ENCODE measurements around the gene GCHFR. TPM values are rescaled to one million over a fixed set of nuclear protein-coding genes. Genes with fewer than 3 reads are reported as not detected.

Gene GCHFR
- total RNA-seq, 4 donors from 2014 or later = 81.7 to 286 (median 136) TPM

DNA sequence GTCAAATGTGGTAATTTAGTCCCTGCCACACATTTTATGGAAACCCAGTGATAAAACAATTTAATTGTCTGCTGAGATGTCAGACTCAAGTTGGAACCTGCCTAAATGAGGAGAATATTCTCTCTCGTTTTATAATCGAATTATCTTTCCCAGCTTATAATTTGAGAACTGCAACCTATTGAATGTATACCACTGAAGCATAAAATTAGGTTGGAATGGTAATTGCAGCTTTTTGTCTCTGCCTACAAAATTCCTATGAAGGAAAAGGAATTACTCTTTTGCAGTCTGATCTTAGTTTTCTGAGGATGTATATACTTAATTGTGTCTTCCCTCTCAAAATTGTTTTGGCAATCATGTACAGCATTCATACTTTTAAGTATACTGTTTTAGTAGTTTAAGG lies 39.9 kb upstream of the GCHFR start:
- no peak overlapping the region for H3K27ac ChIP-seq
- no peak for DNase-seq
- H3K27me3 ChIP-seq = no peaks in the 10 kb centered on the region
- H3K4me3 ChIP-seq = no peak overlapping the region
- no peaks in the 10 kb centered on the region for H3K36me3 ChIP-seq
- no peaks in the 10 kb centered on the region for H3K4me1 ChIP-seq
- no peak for TF ChIP-seq POLR2A (IDR thresholded peaks at IDR 0.05)
- no peak for TF ChIP-seq CTCF (IDR thresholded peaks at IDR 0.05)
- no peaks in the 10 kb centered on the region for H3K9me3 ChIP-seq

DNA sequence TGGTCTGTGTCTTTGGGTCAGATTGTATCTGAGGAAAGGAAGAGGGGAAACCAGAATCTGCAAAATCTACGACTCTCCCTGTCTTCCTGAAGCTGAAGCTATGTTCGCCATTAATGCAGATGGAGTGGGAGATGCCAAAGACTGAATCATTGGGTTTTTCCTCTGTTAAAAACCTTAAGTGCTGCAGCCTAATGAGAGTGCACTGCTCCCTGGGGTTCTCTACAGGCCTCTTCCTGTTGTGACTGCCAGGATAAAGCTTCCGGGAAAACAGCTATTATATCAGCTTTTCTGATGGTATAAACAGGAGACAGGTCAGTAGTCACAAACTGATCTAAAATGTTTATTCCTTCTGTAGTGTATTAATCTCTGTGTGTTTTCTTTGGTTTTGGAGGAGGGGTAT lies 32.8 kb upstream of the GCHFR start:
- H3K27me3 ChIP-seq = no peaks in the 10 kb centered on the region
- TF ChIP-seq CTCF (IDR thresholded peaks at IDR 0.05) (no peak), POLR2A (IDR thresholded peaks at IDR 0.05) (no peak)
- DNase-seq = no peak
- no peaks in the 10 kb centered on the region for H3K4me1 ChIP-seq
- H3K9me3 ChIP-seq = no peaks in the 10 kb centered on the region
- no peak overlapping the region for H3K4me3 ChIP-seq
- H3K36me3 ChIP-seq = peaks cover 0 to 39% (median 0%) of the 10 kb centered on the region in 3 donors
- H3K27ac ChIP-seq = no peak overlapping the region

- TF ChIP-seq POLR2A (IDR thresholded peaks at IDR 0.05) (no peak), CTCF (IDR thresholded peaks at IDR 0.05) (no peak)
- H3K36me3 ChIP-seq = peaks cover 0 to 92% (median 0%) of the 10 kb centered on the region in 3 donors
- no peak overlapping the region for H3K27ac ChIP-seq
- no peaks in the 10 kb centered on the region for H3K4me1 ChIP-seq
- H3K27me3 ChIP-seq = no peaks in the 10 kb centered on the region
- no peak for DNase-seq
- H3K4me3 ChIP-seq = no peak overlapping the region
- H3K9me3 ChIP-seq = no peaks in the 10 kb centered on the region
Measured at GRCh38 chr15:40736575-40736974, 27.3 kb upstream of the GCHFR start.

GRCh38 chr15:40737048-40737447 lies 26.8 kb upstream of the GCHFR start:
- Histone ChIP-seq H3K27ac (no peak overlapping the region), H3K4me1 (no peaks in the 10 kb centered on the region), H3K9me3 (no peaks in the 10 kb centered on the region), H3K4me3 (no peak overlapping the region), H3K27me3 (no peaks in the 10 kb centered on the region), H3K36me3 (peaks cover 0 to 90% (median 0%) of the 10 kb centered on the region in 3 donors)
- TF ChIP-seq CTCF (IDR thresholded peaks at IDR 0.05) (no peak), POLR2A (IDR thresholded peaks at IDR 0.05) (no peak)
- DNase-seq = no peak

DNA sequence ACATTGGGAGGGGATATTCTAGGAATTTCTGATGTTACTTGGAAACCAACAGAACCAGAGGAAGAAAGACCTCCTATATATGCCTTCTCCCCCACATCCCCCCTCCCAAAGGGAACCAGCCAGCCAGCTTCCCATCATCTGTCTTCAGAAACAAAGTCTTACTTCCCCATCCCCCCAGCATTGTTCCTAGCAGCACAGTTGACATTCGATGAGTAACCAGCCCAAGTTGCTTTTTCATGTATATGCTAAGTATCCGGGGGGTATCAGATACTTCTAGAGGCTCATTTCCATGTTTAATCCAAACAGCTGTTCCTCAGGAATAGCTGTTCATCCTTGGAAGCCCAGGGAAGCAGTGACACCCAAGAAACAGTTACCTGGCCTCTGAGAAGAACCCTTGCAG lies 24.8 kb upstream of the GCHFR start:
- Histone ChIP-seq H3K27ac (no peak overlapping the region), H3K9me3 (no peaks in the 10 kb centered on the region), H3K36me3 (peaks cover 0 to 90% (median 0%) of the 10 kb centered on the region in 3 donors), H3K4me1 (peaks cover 0 to under 1% (median 0%) of the 10 kb centered on the region in 4 donors), H3K4me3 (no peak overlapping the region), H3K27me3 (no peaks in the 10 kb centered on the region)
- peak in 1 of 3 donors; percentile 11 for DNase-seq
- TF ChIP-seq POLR2A (IDR thresholded peaks at IDR 0.05) (no peak), CTCF (IDR thresholded peaks at IDR 0.05) (no peak)

- Histone ChIP-seq H3K9me3 (no peaks in the 10 kb centered on the region), H3K4me1 (peaks cover 0 to 8% (median 0%) of the 10 kb centered on the region in 4 donors), H3K27ac (no peak overlapping the region), H3K27me3 (no peaks in the 10 kb centered on the region), H3K4me3 (no peak overlapping the region), H3K36me3 (peaks cover 0 to 90% (median 0%) of the 10 kb centered on the region in 3 donors)
- TF ChIP-seq CTCF (IDR thresholded peaks at IDR 0.05) (no peak), POLR2A (IDR thresholded peaks at IDR 0.05) (no peak)
- no peak for DNase-seq
Measured at GRCh38 chr15:40739854-40740253, 24.0 kb upstream of the GCHFR start.

Measured in Peyer's patch (tissue), 4 donors.